ENCODE results near the gene WDR73. TPM values are rescaled to one million over a fixed set of nuclear protein-coding genes. Genes with fewer than 3 reads are reported as not detected.

WDR73 gene
- total RNA-seq, 4 donors from 2014 or later, result 12.7 to 37.4 (median 26.5) TPM

- Histone ChIP-seq H3K4me3 (no peak overlapping the region), H3K4me1 (peaks cover 2 to 16% (median 11%) of the 10 kb centered on the region in 4 donors), H3K27ac (no peak overlapping the region), H3K27me3 (no peaks in the 10 kb centered on the region), H3K36me3 (no peaks in the 10 kb centered on the region), H3K9me3 (no peaks in the 10 kb centered on the region)
- in situ Hi-C loops (cut with MboI; ENCODE audit: low pct_ligation_motif_present in 1 of 4, low pct_unique_long_range_greater_than_20kb in 1 of 4, low sequenced_read_pairs in 3 of 4) (loop anchor here in 1 of 4 donors (25.0 kb wide), 1 partner anchor 102 kb away; no protein-coding TSS in a partner anchor), intact Hi-C loops (cut with DNase I; ENCODE audit: low total_unique reads) (loop anchor here (10.0 kb wide), 1 partner anchor 55 kb away; the partner anchor contains the start of gene SEC11A)
- TF ChIP-seq EP300 (IDR thresholded peaks at IDR 0.05; ENCODE audit: low read depth), result no peak
- TF ChIP-seq POLR2A (IDR thresholded peaks at IDR 0.05), result no peak
- no peak for TF ChIP-seq POLR2AphosphoS5 (IDR thresholded peaks at IDR 0.05)
- TF ChIP-seq CTCF (IDR thresholded peaks at IDR 0.05), result no peak
- WGBS, 2 donors (ENCODE audit: low coverage in 1 of 2), result 88 to 100% methylated on average over 2 to 4 of the region's 4 CpGs
- no peak for DNase-seq
Observed at GRCh38 chr15:84659904-84660781, 6.1 kb upstream of the WDR73 start.

- no peak for TF ChIP-seq POLR2AphosphoS5 (IDR thresholded peaks at IDR 0.05)
- TF ChIP-seq CTCF (IDR thresholded peaks at IDR 0.05), result no peak
- TF ChIP-seq POLR2A (IDR thresholded peaks at IDR 0.05), result no peak
- no peak for TF ChIP-seq EP300 (IDR thresholded peaks at IDR 0.05; ENCODE audit: low read depth)
- no peak for DNase-seq
- Histone ChIP-seq H3K4me3 (peak overlapping the region in 3 of 4 donors; percentile 55 to 72 (median 61)), H3K4me1 (peaks cover 6 to 21% (median 13%) of the 10 kb centered on the region in 4 donors), H3K27me3 (no peaks in the 10 kb centered on the region), H3K27ac (peak overlapping the region; percentile 83 to 91 (median 86)), H3K36me3 (no peaks in the 10 kb centered on the region), H3K9me3 (no peaks in the 10 kb centered on the region)
- WGBS, 2 donors (ENCODE audit: low coverage in 1 of 2), result 41 to 60% methylated on average over 1 to 7 of the region's 7 CpGs
- in situ Hi-C loops (cut with MboI; ENCODE audit: low pct_ligation_motif_present in 1 of 4, low pct_unique_long_range_greater_than_20kb in 1 of 4, low sequenced_read_pairs in 3 of 4), result loop anchor here in 1 of 4 donors (25.0 kb wide), 1 partner anchor 103 kb away; no protein-coding TSS in a partner anchor
- intact Hi-C loops (cut with DNase I; ENCODE audit: low total_unique reads), result no loop called here
Observed at GRCh38 chr15:84658788-84659411, 4.8 kb upstream of the WDR73 start.

GRCh38 chr15:84658080-84658787 lies 4.2 kb upstream of the WDR73 start, which contains the start of gene NMB:
TSS of gene NMB (minus strand) at chr15:84658199. CDS start at chr15:84658152, 47 bp downstream.
- peaks cover 9 to 25% (median 17%) of the 10 kb centered on the region in 4 donors for H3K4me1 ChIP-seq
- TF ChIP-seq CTCF (IDR thresholded peaks at IDR 0.05), result peak; percentile 61 to 76 (median 72)
- peak; percentile 9 for TF ChIP-seq POLR2A (IDR thresholded peaks at IDR 0.05)
- no peak for TF ChIP-seq EP300 (IDR thresholded peaks at IDR 0.05; ENCODE audit: low read depth)
- TF ChIP-seq POLR2AphosphoS5 (IDR thresholded peaks at IDR 0.05), result peak in 1 of 3 donors; percentile 9
- H3K4me3 ChIP-seq, result peak within 1 kb of the TSS; percentile 39 to 72 (median 58)
- H3K27ac ChIP-seq, result peak within 1 kb of the TSS; percentile 83 to 91 (median 86)
- H3K36me3 ChIP-seq, result no peaks in the 10 kb centered on the region
- intact Hi-C loops (cut with DNase I; ENCODE audit: low total_unique reads) (no loop called here), in situ Hi-C loops (cut with MboI; ENCODE audit: low pct_ligation_motif_present in 1 of 4, low pct_unique_long_range_greater_than_20kb in 1 of 4, low sequenced_read_pairs in 3 of 4) (loop anchor here in 1 of 4 donors (25.0 kb wide), 1 partner anchor 104 kb away; no protein-coding TSS in a partner anchor)
- peak; percentile 89 for DNase-seq
- WGBS, 2 donors (ENCODE audit: low coverage in 1 of 2), result 0% methylated on average over 30 of the region's 61 CpGs; no CpG with 5 or more reads in 1 of the 2 donors
- no peaks in the 10 kb centered on the region for H3K27me3 ChIP-seq
- H3K9me3 ChIP-seq, result no peaks in the 10 kb centered on the region
